ENCODE data around the gene KIF23. TPM values are rescaled to one million over a fixed set of nuclear protein-coding genes. Genes with fewer than 3 reads are reported as not detected.

Gene KIF23
- polyA plus RNA-seq, 1 of the 3 experiments (the other 2 are of a cell fraction): 25.8 TPM

- TF ChIP-seq EP300 (IDR thresholded peaks at IDR 0.05; ENCODE audit: borderline replicate concordance in 1 of 2, low read depth in 1 of 2, low read length in 1 of 2): no peak
- no peak for TF ChIP-seq NFIC (IDR thresholded peaks at IDR 0.05; ENCODE audit: borderline replicate concordance)
- no peak for TF ChIP-seq MAX (IDR thresholded peaks at IDR 0.05; ENCODE audit: low read depth)
- TF ChIP-seq SMC3 (IDR thresholded peaks at IDR 0.05; ENCODE audit: low read depth, low read length): no peak
- no peak for TF ChIP-seq SIN3A (IDR thresholded peaks at IDR 0.05; ENCODE audit: borderline replicate concordance, low read depth, low read length)
- TF ChIP-seq ELF1 (IDR thresholded peaks at IDR 0.05): no peak
- TF ChIP-seq GATA2 (CRISPR knock-in tag; IDR thresholded peaks at IDR 0.05): no peak
- POLR2A ChIA-PET: no interaction called here
- no peak for DNase-seq
- Histone ChIP-seq H3K36me3 (replicated peaks in 1 of 2; ENCODE audit: control insufficient read depth in 1 of 2, insufficient read depth in 2 of 2, low read length in 1 of 2) (no peaks in the 10 kb centered on the region), H4K20me1 (ENCODE audit: insufficient read depth) (no peaks in the 10 kb centered on the region), H3K9ac (no peak overlapping the region), H2AFZ (ENCODE audit: low read depth) (no peak overlapping the region), H3F3A (replicated peaks; ENCODE audit: insufficient read depth) (no peaks in the 10 kb centered on the region), H3K4me3 (ENCODE audit: low read depth in 2 of 2, low read length in 1 of 2) (no peak overlapping the region), H3K79me2 (ENCODE audit: insufficient read depth) (no peaks in the 10 kb centered on the region), H3K27me3 (ENCODE audit: insufficient read depth) (no peaks in the 10 kb centered on the region), H3K4me2 (no peak overlapping the region), H3K9me2 (no peaks in the 10 kb centered on the region), H3K27ac (ENCODE audit: low read depth in 2 of 2, low read length in 1 of 2) (no peak overlapping the region), H3K4me1 (ENCODE audit: control insufficient read depth in 1 of 2, insufficient read depth in 2 of 2, low read depth in 1 of 2, low read length in 1 of 2) (no peaks in the 10 kb centered on the region), H3K9me3 (no peaks in the 10 kb centered on the region)
- WGBS (ENCODE audit: low lambda C conversion rate): 83% methylated on average over 3 of the region's 3 CpGs
- CTCF ChIA-PET: interaction anchor here (1.0 to 1.2 kb wide), 2 partner anchors 28 to 308 kb away, joined by 3 read pairs; no protein-coding TSS in a partner anchor
Measured at GRCh38 chr15:69367236-69367635, 46.9 kb upstream of the KIF23 start.

GRCh38 chr15:69369631-69370030 is 44.5 kb upstream of the KIF23 start:
- H3K79me2 ChIP-seq (ENCODE audit: insufficient read depth): no peaks in the 10 kb centered on the region
- no peak overlapping the region for H3K9ac ChIP-seq
- H3K27ac ChIP-seq (ENCODE audit: low read depth in 2 of 2, low read length in 1 of 2): no peak overlapping the region
- H4K20me1 ChIP-seq (ENCODE audit: insufficient read depth): no peaks in the 10 kb centered on the region
- DNase-seq: no peak
- H3K4me2 ChIP-seq: no peak overlapping the region
- WGBS (ENCODE audit: low lambda C conversion rate): 98% methylated on average over 2 of the region's 2 CpGs
- ChIA-PET CTCF (interaction anchor here (1.1 to 1.4 kb wide), 4 partner anchors 11 to 310 kb away, joined by 3 read pairs; no protein-coding TSS in a partner anchor), POLR2A (no interaction called here)
- no peaks in the 10 kb centered on the region for H3K9me2 ChIP-seq
- H3K36me3 ChIP-seq (replicated peaks in 1 of 2; ENCODE audit: control insufficient read depth in 1 of 2, insufficient read depth in 2 of 2, low read length in 1 of 2): peaks cover 0 to 9% of the 10 kb centered on the region in 2 experiments
- no peak overlapping the region for H3K4me3 ChIP-seq (ENCODE audit: low read depth in 2 of 2, low read length in 1 of 2)
- no peak for TF ChIP-seq GATA2 (CRISPR knock-in tag; IDR thresholded peaks at IDR 0.05)
- no peak for TF ChIP-seq NFIC (IDR thresholded peaks at IDR 0.05; ENCODE audit: borderline replicate concordance)
- no peak for TF ChIP-seq TEAD4 (IDR thresholded peaks at IDR 0.05; ENCODE audit: borderline replicate concordance, insufficient read depth)
- TF ChIP-seq TCF12 (IDR thresholded peaks at IDR 0.05): no peak
- TF ChIP-seq YY1 (IDR thresholded peaks at IDR 0.05; ENCODE audit: low read depth): no peak
- no peak for TF ChIP-seq USF1 (IDR thresholded peaks at IDR 0.05; ENCODE audit: borderline replicate concordance, low read depth)
- TF ChIP-seq FOSL2 (IDR thresholded peaks at IDR 0.05; ENCODE audit: borderline replicate concordance, low read depth): no peak
- no peak for TF ChIP-seq ZBTB33 (IDR thresholded peaks at IDR 0.05; ENCODE audit: borderline replicate concordance, low read depth)
- no peak for TF ChIP-seq RFX5 (IDR thresholded peaks at IDR 0.05; ENCODE audit: low read length)
- TF ChIP-seq MEF2A (IDR thresholded peaks at IDR 0.05; ENCODE audit: borderline replicate concordance, low read depth): no peak
- no peak for TF ChIP-seq MAX (IDR thresholded peaks at IDR 0.05; ENCODE audit: low read depth)
- TF ChIP-seq JUND (IDR thresholded peaks at IDR 0.05): no peak
- no peak for TF ChIP-seq MXI1 (IDR thresholded peaks at IDR 0.05; ENCODE audit: low read depth, low read length)
- no peaks in the 10 kb centered on the region for H3K9me3 ChIP-seq
- no peaks in the 10 kb centered on the region for H3F3A ChIP-seq (replicated peaks; ENCODE audit: insufficient read depth)
- no peaks in the 10 kb centered on the region; a peak in 1 of 4 replicates for H3K4me1 ChIP-seq (ENCODE audit: control insufficient read depth in 1 of 2, insufficient read depth in 2 of 2, low read depth in 1 of 2, low read length in 1 of 2)
- H3K27me3 ChIP-seq (ENCODE audit: insufficient read depth): no peaks in the 10 kb centered on the region
- H2AFZ ChIP-seq (ENCODE audit: low read depth): no peak overlapping the region
